ENCODE data around the gene CTSH.
"Not testable (repeated sequence)": the region's sequence is repeated elsewhere in the genome, so short reads cannot be mapped to it uniquely, and the experiment has no call there.

DNA sequence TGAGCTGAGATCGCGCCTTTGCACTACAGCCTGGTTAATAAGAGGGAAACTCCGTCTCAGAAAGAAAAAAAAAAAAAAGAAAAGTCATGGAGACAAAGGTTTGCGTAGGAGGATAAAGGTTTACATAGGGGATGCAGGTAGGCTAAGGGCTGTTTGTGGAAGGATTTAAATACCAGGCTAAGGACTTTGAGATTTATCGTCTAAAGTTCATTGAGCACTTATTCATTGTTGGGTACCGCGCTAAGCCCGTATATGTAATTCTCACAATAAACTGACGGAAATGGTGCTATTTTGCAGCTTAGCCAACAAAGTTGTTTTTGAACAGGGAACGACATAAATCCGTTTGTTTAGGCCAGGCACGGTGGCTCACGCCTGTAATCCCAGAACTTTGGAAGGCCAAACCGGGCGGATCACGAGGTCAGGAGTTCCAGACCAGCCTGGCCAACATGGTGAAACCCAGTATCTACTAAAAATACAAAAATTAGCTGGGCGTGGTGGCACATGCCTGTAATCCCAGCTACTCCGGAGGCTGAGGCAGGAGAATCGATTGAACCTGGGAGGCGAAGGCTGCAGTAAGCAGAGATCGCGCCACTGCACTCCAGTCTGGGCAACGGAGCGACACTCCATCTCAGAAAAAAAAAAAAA, 73.2 kb downstream of the CTSH start:
- not testable (repeated sequence) for TF ChIP-seq CTCF (optimal IDR thresholded peaks at IDR 0.05 in 1 of 3, IDR thresholded peaks at IDR 0.05 in 1 of 3, conservative IDR thresholded peaks at IDR 0.05 in 1 of 3; ENCODE audit: extremely low read depth in 1 of 3, insufficient read depth in 2 of 3, low read length in 3 of 3); EZH2 (IDR thresholded peaks at IDR 0.05; ENCODE audit: low read length)

Data from keratinocyte (primary cell).